Measurements from ENCODE around the gene BCAT1.
"Not testable (repeated sequence)": the region's sequence is repeated elsewhere in the genome, so short reads cannot be mapped to it uniquely, and the experiment has no call there.

Gene BCAT1

GRCh38 chr12:24922090-24922489 is 26.8 kb downstream of the BCAT1 start:
- DNase-seq: no peak

- DNase-seq: no peak
Measured at GRCh38 chr12:24921251-24922038, 27.5 kb downstream of the BCAT1 start.

- no peak for DNase-seq
Measured at GRCh38 chr12:24920141-24920540, 28.8 kb downstream of the BCAT1 start.

- no peak for DNase-seq
Measured at GRCh38 chr12:24919346-24920001, 29.4 kb downstream of the BCAT1 start.

- DNase-seq: no peak
Measured at GRCh38 chr12:24918596-24918995, 30.3 kb downstream of the BCAT1 start.

- no peak for DNase-seq
Measured at GRCh38 chr12:24915501-24915900, 33.4 kb downstream of the BCAT1 start.

- no peak for DNase-seq
Measured at GRCh38 chr12:24913953-24914352, 34.9 kb downstream of the BCAT1 start.

GRCh38 chr12:24913130-24913529 is 35.8 kb downstream of the BCAT1 start:
- DNase-seq: no peak

- no peak for DNase-seq
Measured at GRCh38 chr12:24911271-24911791, 37.6 kb downstream of the BCAT1 start.

- DNase-seq: not testable (repeated sequence)
Measured at GRCh38 chr12:24910192-24910591, 38.7 kb downstream of the BCAT1 start.

GRCh38 chr12:24909667-24910066 is 39.2 kb downstream of the BCAT1 start:
- no peak for DNase-seq

- DNase-seq: no peak
Measured at GRCh38 chr12:24907464-24907863, 41.4 kb downstream of the BCAT1 start.

- DNase-seq: no peak
Measured at GRCh38 chr12:24906141-24906540, 42.8 kb downstream of the BCAT1 start.

GRCh38 chr12:24905431-24905830 is 43.5 kb downstream of the BCAT1 start:
- DNase-seq: no peak

- DNase-seq: no peak
Measured at GRCh38 chr12:24904871-24905270, 44.0 kb downstream of the BCAT1 start.

- no peak for DNase-seq
Measured at GRCh38 chr12:24903329-24904088, 45.4 kb downstream of the BCAT1 start.

- DNase-seq: no peak
Measured at GRCh38 chr12:24902511-24903328, 46.2 kb downstream of the BCAT1 start.

GRCh38 chr12:24901576-24902461 is 47.1 kb downstream of the BCAT1 start:
- DNase-seq: no peak

- DNase-seq: no peak
Measured at GRCh38 chr12:24900196-24900595, 48.7 kb downstream of the BCAT1 start.

GRCh38 chr12:24899503-24900075 is 49.3 kb downstream of the BCAT1 start:
- DNase-seq: no peak

GRCh38 chr12:24898606-24899005 is 50.3 kb downstream of the BCAT1 start:
- no peak for DNase-seq

Data from NCI-H774 (cell line).